K562 (cell line): ENCODE measurements around the gene MTHFR. TPM values are rescaled to one million over a fixed set of nuclear protein-coding genes. Genes with fewer than 3 reads are reported as not detected.

Source experiments
- ASH1L ChIP-seq: fragments of 450-650 bp; IDR thresholded peaks from 2 replicates; pipeline ENCODE4 v1.6.1; 2018; ENCODE audit warnings: borderline replicate concordance, mild to moderate bottlenecking, low read depth; ENCODE audit not compliant: partially characterized antibody
- CAMTA2 ChIP-seq: fragments of 250-450 bp; sonication (Bioruptor Pico); conservative IDR thresholded peaks from 2 replicates; pipeline ENCODE4 v1.5.1; 2022
- ERF ChIP-seq: fragments of 450-650 bp; formaldehyde crosslinking; IDR thresholded peaks from 2 replicates; pipeline ENCODE4 v1.4.0; 2020; ENCODE audit warnings: mild to moderate bottlenecking, mixed read lengths
- FOXJ3 ChIP-seq: sonication (generic); formaldehyde crosslinking; IDR thresholded peaks from 2 replicates; pipeline ENCODE4 v1.4.0; 2020; ENCODE audit warnings: mild to moderate bottlenecking, missing genetic modification reagents
- HDAC6 ChIP-seq: IDR thresholded peaks from 2 replicates; pipeline ENCODE4 v1.6.1; 2012; ENCODE audit warnings: low read depth, mild to moderate bottlenecking, control low read depth, inconsistent platforms, low read length, moderate library complexity
- KHSRP ChIP-seq: fragments of 450-650 bp; IDR thresholded peaks from 2 replicates; pipeline ENCODE4 v1.6.1; 2017
- POLR3A ChIP-seq: IDR thresholded peaks from 2 replicates; pipeline ENCODE4 v1.6.1; 2011; ENCODE audit warnings: borderline replicate concordance, mild to moderate bottlenecking, moderate library complexity; ENCODE audit not compliant: insufficient read length, insufficient read depth; ENCODE audit errors: extremely low read depth
- SPI1 ChIP-seq: IDR thresholded peaks from 2 replicates; pipeline ENCODE4 v1.6.1; 2011; ENCODE audit warnings: low read depth, low read length, control low read depth, borderline replicate concordance
- XRCC5 ChIP-seq: fragments of 200-400 bp; formaldehyde crosslinking; IDR thresholded peaks from 2 replicates; pipeline ENCODE4 v1.6.1; 2017; ENCODE audit warnings: low read depth, mild to moderate bottlenecking, low read length
- ZNF766 ChIP-seq: fragments of 200-800 bp; sonication (Bioruptor generic); conservative IDR thresholded peaks from 2 replicates; pipeline ENCODE4 v1.6.1; 2016; ENCODE audit warnings: missing genetic modification characterization, missing compliant biosample characterization
- polyA plus RNA-seq, 8 experiments: library from polyadenylated mRNA; depleted of rRNA in 4 of 8; stranded (reverse) in 5 of 8; unstranded in 3 of 8; fragments of >200 nt; fragmentation: Nextera tagmentation in 2 of 8; fragmentation: Illumina TruSeq in 1 of 8; extraction: Ambion mirVana in 2 of 8; extraction: Trizol in 1 of 8; gene quantifications; 2 replicates each; pipeline versions ENCODE4 v1.2.1 to v1.2.3, GENCODE V29; 2011 to 2014; ENCODE audit warnings: inconsistent platforms in 1 of 8, missing spikeins in 1 of 8
- total RNA-seq, 7 experiments: library from RNA; depleted of rRNA in 6 of 7; stranded (reverse); fragments of >200 nt in 6 of 7; fragmentation: Illumina TruSeq in 2 of 7; extraction: Trizol in 2 of 7; gene quantifications; 2 replicates each; pipeline versions ENCODE4 v1.2.1 to v1.2.3, GENCODE V29; 2011 to 2021; ENCODE audit warnings: low replicate concordance in 1 of 7
- TF ChIP-seq, protein P1 (sequence below): fragments of 450-650 bp; IDR thresholded peaks from 2 replicates; pipeline ENCODE4 v1.6.1; 2016; ENCODE audit warnings: antibody characterized with exemption
- TF ChIP-seq, protein P2 (sequence below): fragments of 450-650 bp; IDR thresholded peaks from 2 replicates; pipeline ENCODE4 v1.6.1; 2016; ENCODE audit warnings: mild to moderate bottlenecking
- TF ChIP-seq, protein P3 (sequence below), 2 experiments: fragments of 450-650 bp in 1 of 2; sonication (generic) in 1 of 2; formaldehyde crosslinking in 1 of 2; IDR thresholded peaks; 2 replicates each; pipeline versions ENCODE4 v1.7.1 to v1.9.0; 2016 to 2022; ENCODE audit warnings: inconsistent platforms in 1 of 2, mild to moderate bottlenecking in 1 of 2, missing genetic modification reagents in 1 of 2
- TF ChIP-seq, protein P4 (sequence below): fragments of 250-450 bp; sonication (Bioruptor Pico); IDR thresholded peaks from 2 replicates; pipeline ENCODE4 v1.4.0; 2020; ENCODE audit warnings: mild to moderate bottlenecking

The MTHFR gene
- total and polyA plus RNA-seq, 9 of the 15 experiments (the other 6 are each of a cell fraction or from before 2014, with no cell fraction given) = 5.0 to 104 (median 62.6) TPM

DNA sequence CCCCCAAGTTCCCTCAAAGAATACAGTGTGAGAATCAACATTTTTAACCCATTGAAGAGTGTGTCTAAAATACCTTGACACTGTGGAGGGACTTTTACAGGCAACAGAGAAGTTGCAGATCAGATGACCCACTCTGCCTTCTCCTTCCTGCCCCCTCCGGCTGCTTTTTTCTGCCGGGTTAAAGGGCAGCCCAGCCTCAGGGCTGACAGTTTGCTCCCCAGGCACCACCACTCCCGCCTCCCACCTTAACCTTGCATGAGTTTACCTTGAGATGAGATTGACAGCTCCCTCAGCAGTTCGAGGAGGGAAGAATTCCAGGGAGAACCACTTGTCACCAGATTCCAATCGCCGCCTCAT, 3.2 kb downstream of the MTHFR start (continued):
- TF ChIP-seq ZNF766 = peak; percentile 60; the same call in 1 of the 2 replicates
- TF ChIP-seq SPI1 = 0 out of 2 replicates have a peak, but pooled peaks have one; percentile 24
- TF ChIP-seq XRCC5 = 0 out of 2 replicates have a peak, but pooled peaks have one; percentile 23
- TF ChIP-seq, protein P1, sequence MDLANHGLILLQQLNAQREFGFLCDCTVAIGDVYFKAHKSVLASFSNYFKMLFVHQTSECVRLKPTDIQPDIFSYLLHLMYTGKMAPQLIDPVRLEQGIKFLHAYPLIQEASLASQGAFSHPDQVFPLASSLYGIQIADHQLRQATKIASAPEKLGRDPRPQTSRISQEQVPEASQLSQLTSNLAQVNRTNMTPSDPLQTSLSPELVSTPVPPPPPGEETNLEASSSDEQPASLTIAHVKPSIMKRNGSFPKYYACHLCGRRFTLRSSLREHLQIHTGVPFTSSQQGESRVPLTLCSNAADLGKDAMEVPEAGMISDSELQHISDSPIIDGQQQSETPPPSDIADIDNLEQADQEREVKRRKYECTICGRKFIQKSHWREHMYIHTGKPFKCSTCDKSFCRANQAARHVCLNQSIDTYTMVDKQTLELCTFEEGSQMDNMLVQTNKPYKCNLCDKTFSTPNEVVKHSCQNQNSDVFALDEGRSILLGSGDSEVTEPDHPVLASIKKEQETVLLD = 0 out of 2 replicates have a peak, but pooled peaks have one; percentile 30
- no peak for TF ChIP-seq KHSRP
- no peak for TF ChIP-seq CAMTA2 (CRISPR knock-in tag)
- TF ChIP-seq POLR3A = no peak
- TF ChIP-seq, protein P2, sequence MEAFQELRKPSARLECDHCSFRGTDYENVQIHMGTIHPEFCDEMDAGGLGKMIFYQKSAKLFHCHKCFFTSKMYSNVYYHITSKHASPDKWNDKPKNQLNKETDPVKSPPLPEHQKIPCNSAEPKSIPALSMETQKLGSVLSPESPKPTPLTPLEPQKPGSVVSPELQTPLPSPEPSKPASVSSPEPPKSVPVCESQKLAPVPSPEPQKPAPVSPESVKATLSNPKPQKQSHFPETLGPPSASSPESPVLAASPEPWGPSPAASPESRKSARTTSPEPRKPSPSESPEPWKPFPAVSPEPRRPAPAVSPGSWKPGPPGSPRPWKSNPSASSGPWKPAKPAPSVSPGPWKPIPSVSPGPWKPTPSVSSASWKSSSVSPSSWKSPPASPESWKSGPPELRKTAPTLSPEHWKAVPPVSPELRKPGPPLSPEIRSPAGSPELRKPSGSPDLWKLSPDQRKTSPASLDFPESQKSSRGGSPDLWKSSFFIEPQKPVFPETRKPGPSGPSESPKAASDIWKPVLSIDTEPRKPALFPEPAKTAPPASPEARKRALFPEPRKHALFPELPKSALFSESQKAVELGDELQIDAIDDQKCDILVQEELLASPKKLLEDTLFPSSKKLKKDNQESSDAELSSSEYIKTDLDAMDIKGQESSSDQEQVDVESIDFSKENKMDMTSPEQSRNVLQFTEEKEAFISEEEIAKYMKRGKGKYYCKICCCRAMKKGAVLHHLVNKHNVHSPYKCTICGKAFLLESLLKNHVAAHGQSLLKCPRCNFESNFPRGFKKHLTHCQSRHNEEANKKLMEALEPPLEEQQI = no peak
- no peak for TF ChIP-seq HDAC6
- TF ChIP-seq ASH1L = no peak
- TF ChIP-seq, protein P3, sequence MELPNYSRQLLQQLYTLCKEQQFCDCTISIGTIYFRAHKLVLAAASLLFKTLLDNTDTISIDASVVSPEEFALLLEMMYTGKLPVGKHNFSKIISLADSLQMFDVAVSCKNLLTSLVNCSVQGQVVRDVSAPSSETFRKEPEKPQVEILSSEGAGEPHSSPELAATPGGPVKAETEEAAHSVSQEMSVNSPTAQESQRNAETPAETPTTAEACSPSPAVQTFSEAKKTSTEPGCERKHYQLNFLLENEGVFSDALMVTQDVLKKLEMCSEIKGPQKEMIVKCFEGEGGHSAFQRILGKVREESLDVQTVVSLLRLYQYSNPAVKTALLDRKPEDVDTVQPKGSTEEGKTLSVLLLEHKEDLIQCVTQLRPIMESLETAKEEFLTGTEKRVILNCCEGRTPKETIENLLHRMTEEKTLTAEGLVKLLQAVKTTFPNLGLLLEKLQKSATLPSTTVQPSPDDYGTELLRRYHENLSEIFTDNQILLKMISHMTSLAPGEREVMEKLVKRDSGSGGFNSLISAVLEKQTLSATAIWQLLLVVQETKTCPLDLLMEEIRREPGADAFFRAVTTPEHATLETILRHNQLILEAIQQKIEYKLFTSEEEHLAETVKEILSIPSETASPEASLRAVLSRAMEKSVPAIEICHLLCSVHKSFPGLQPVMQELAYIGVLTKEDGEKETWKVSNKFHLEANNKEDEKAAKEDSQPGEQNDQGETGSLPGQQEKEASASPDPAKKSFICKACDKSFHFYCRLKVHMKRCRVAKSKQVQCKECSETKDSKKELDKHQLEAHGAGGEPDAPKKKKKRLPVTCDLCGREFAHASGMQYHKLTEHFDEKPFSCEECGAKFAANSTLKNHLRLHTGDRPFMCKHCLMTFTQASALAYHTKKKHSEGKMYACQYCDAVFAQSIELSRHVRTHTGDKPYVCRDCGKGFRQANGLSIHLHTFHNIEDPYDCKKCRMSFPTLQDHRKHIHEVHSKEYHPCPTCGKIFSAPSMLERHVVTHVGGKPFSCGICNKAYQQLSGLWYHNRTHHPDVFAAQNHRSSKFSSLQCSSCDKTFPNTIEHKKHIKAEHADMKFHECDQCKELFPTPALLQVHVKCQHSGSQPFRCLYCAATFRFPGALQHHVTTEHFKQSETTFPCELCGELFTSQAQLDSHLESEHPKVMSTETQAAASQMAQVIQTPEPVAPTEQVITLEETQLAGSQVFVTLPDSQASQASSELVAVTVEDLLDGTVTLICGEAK (IDR thresholded peaks at IDR 0.05) = peak; percentile 90
- TF ChIP-seq, protein P3 (CRISPR knock-in tag; IDR thresholded peaks at IDR 0.05) = no peak
- TF ChIP-seq ERF (CRISPR knock-in tag) = no peak
- TF ChIP-seq, protein P4, sequence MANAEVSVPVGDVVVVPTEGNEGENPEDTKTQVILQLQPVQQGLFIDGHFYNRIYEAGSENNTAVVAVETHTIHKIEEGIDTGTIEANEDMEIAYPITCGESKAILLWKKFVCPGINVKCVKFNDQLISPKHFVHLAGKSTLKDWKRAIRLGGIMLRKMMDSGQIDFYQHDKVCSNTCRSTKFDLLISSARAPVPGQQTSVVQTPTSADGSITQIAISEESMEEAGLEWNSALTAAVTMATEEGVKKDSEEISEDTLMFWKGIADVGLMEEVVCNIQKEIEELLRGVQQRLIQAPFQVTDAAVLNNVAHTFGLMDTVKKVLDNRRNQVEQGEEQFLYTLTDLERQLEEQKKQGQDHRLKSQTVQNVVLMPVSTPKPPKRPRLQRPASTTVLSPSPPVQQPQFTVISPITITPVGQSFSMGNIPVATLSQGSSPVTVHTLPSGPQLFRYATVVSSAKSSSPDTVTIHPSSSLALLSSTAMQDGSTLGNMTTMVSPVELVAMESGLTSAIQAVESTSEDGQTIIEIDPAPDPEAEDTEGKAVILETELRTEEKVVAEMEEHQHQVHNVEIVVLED (CRISPR knock-in tag) = no peak
- TF ChIP-seq FOXJ3 (CRISPR knock-in tag) = no peak
